Endothelial cell of umbilical vein (primary cell): Measurements from ENCODE around the gene CST8. TPM values are rescaled to one million over a fixed set of nuclear protein-coding genes. Genes with fewer than 3 reads are reported as not detected.

ENCODE experiments used
- BruUV-seq: library from RNA; stranded (reverse); fragments of 400-500 nt; replicated peaks from 2 replicates; lab custom pipeline; 2021; lab: Mats Ljungman, UMichigan
- CTCF ChIA-PET: fragments of 300-600, 350-600 bp; sonication (Branson Sonifier 250); formaldehyde crosslinking; loops from one replicate; lab custom pipeline; 2021; ENCODE audit warnings: antibody characterized with exemption, inconsistent platforms; lab: Charles Lee
- POLR2A ChIA-PET: fragments of 300-600, 350-600 bp; sonication (Branson Sonifier 250); formaldehyde crosslinking; loops from one replicate; lab custom pipeline; 2021; ENCODE audit warnings: antibody characterized with exemption, inconsistent platforms; lab: Charles Lee
- DNase-seq: peaks from one replicate; pipeline ENCODE4 v3.0.0-alpha.2; 2011; ENCODE audit warnings: low read depth, low spot score
- FAIRE-seq: peaks from 2 replicates; lab custom pipeline; 2011; peaks lifted over from hg19 to GRCh38; lab: Jason Lieb, UNC
- H2AFZ ChIP-seq: 2 replicates; pipeline ENCODE4 v1.6.0; 2012; ENCODE audit warnings: low read depth, low read length, control low read depth, inconsistent platforms
- H3K27ac ChIP-seq: 2 replicates; pipeline ENCODE4 v1.5.1; 2011; ENCODE audit warnings: low read depth, mild to moderate bottlenecking, control low read depth, low read length, moderate library complexity; ENCODE audit not compliant: insufficient read depth
- H3K27me3 ChIP-seq, 2 experiments: 2 replicates each; pipeline versions ENCODE4 v1.6.0 to v1.6.1; 2011; ENCODE audit warnings: low read length in 2 of 2, mixed read lengths in 1 of 2; ENCODE audit not compliant: control insufficient read depth in 2 of 2, insufficient read depth in 2 of 2
- H3K36me3 ChIP-seq, 2 experiments: 2 replicates in 1 of 2; 3 replicates in 1 of 2; pipeline ENCODE4 v1.5.1; 2011; ENCODE audit warnings: low read length in 2 of 2, mild to moderate bottlenecking in 1 of 2, moderate library complexity in 1 of 2; ENCODE audit not compliant: control insufficient read depth in 2 of 2, insufficient read depth in 2 of 2; ENCODE audit errors: extremely low read depth in 1 of 2
- H3K4me1 ChIP-seq: 3 replicates; pipeline ENCODE4 v1.5.1; 2011; ENCODE audit warnings: mild to moderate bottlenecking, low read length; ENCODE audit not compliant: control insufficient read depth, insufficient read depth; ENCODE audit errors: extremely low read depth
- H3K4me2 ChIP-seq: 2 replicates; pipeline ENCODE4 v1.6.1; 2011; ENCODE audit warnings: low read length, control low read depth, mixed read lengths; ENCODE audit not compliant: insufficient read depth
- H3K4me3 ChIP-seq, 3 experiments: fragments of 200-600 bp in 1 of 3; sonication (generic), shearing (Covaris generic) in 1 of 3; replicated peaks in 1 of 3; 2 replicates each; pipeline ENCODE4 v1.5.1; 2011 to 2016; ENCODE audit warnings: control low read depth in 3 of 3, low read length in 3 of 3, mild to moderate bottlenecking in 2 of 3, inconsistent platforms in 1 of 3, low read depth in 1 of 3, moderate library complexity in 1 of 3; ENCODE audit not compliant: insufficient read depth in 1 of 3
- H3K79me2 ChIP-seq: 2 replicates; pipeline ENCODE4 v1.6.0; 2012; ENCODE audit warnings: low read length, inconsistent platforms; ENCODE audit not compliant: control insufficient read depth, insufficient read depth
- H3K9ac ChIP-seq: replicated peaks from 2 replicates; pipeline ENCODE3; 2011; ENCODE audit warnings: low read length, control low read depth; ENCODE audit not compliant: insufficient read depth; ENCODE audit errors: extremely low read depth
- H3K9me1 ChIP-seq: replicated peaks from 3 replicates; pipeline ENCODE4 v1.6.0; 2011; ENCODE audit warnings: mild to moderate bottlenecking, low read length; ENCODE audit not compliant: control insufficient read depth, insufficient read depth; ENCODE audit errors: extremely low read depth
- H3K9me3 ChIP-seq: replicated peaks from 2 replicates; pipeline ENCODE4 v1.5.1; 2012; ENCODE audit warnings: low read length, inconsistent platforms; ENCODE audit not compliant: control insufficient read depth, insufficient read depth
- H4K20me1 ChIP-seq: replicated peaks from 2 replicates; pipeline ENCODE3; 2011; ENCODE audit warnings: mild to moderate bottlenecking, low read length; ENCODE audit not compliant: control insufficient read depth, insufficient read depth; ENCODE audit errors: extremely low read depth
- EZH2 ChIP-seq: IDR thresholded peaks from 2 replicates; pipeline ENCODE4 v1.6.1; 2012; ENCODE audit warnings: borderline replicate concordance, low read depth, mild to moderate bottlenecking, moderate library complexity, low read length, inconsistent platforms; ENCODE audit not compliant: severe bottlenecking
- FOS ChIP-seq: IDR thresholded peaks from 2 replicates; pipeline ENCODE4 v1.6.1; 2011; ENCODE audit warnings: mild to moderate bottlenecking, low read length, moderate library complexity, borderline replicate concordance; ENCODE audit not compliant: insufficient read depth
- GATA2 ChIP-seq: IDR thresholded peaks from 2 replicates; pipeline ENCODE4 v1.7.0; 2011; ENCODE audit warnings: low read depth, mild to moderate bottlenecking, moderate library complexity, mixed read lengths, low read length; ENCODE audit not compliant: insufficient read length, insufficient read depth
- JUN ChIP-seq: IDR thresholded peaks from 2 replicates; pipeline ENCODE4 v1.6.1; 2011; ENCODE audit warnings: borderline replicate concordance, low read depth; ENCODE audit not compliant: insufficient read length, insufficient read depth
- MYC ChIP-seq: IDR thresholded peaks from one replicate; pipeline ENCODE4 v1.6.1; 2011; ENCODE audit warnings: mild to moderate bottlenecking, low read depth, low read length
- POLR2A ChIP-seq: IDR thresholded peaks from 2 replicates; pipeline ENCODE4 v1.6.1; 2012; ENCODE audit warnings: low read depth, mild to moderate bottlenecking, control low read depth, low read length
- POLR2AphosphoS5 ChIP-seq: IDR thresholded peaks from 2 replicates; pipeline ENCODE4 v1.6.1; 2012; ENCODE audit warnings: low read depth, mild to moderate bottlenecking, control low read depth, low read length, moderate library complexity; ENCODE audit not compliant: insufficient read depth
- dilution Hi-C: fragments of 300-500 bp; cut with MboI; formaldehyde crosslinking; loops from one replicate; pipeline ENCODE4 v1.15.0; 2019; ENCODE audit warnings: low sequenced_read_pairs; ENCODE audit not compliant: extremely low pct_ligation_motif_present
- intact Hi-C: fragments of 100-400 bp; cut with micrococcal nuclease; formaldehyde crosslinking; loops from one replicate; pipeline ENCODE4 v1.10.0; 2022
- polyA plus RNA-seq, 4 experiments: library from polyadenylated mRNA; depleted of rRNA in 3 of 4; stranded (reverse) in 3 of 4; unstranded in 1 of 4; fragments of >200 nt; gene quantifications; 2 replicates each; pipeline versions ENCODE4 v1.2.1 to v1.2.3, GENCODE V29; 2011 to 2012; ENCODE audit warnings: missing spikeins in 1 of 4
- total RNA-seq: library from RNA; stranded (reverse); gene quantifications from 2 replicates; pipeline ENCODE4 v1.2.3, GENCODE V29; 2021
- TF ChIP-seq, protein P1 (sequence below): IDR thresholded peaks from 2 replicates; pipeline ENCODE4 v1.6.1; 2011; ENCODE audit not compliant: insufficient read depth, insufficient read length
- TF ChIP-seq, protein P2 (sequence below), 2 donors: IDR thresholded peaks; 1 replicate in 1 of 2; 2 replicates in 1 of 2; pipeline ENCODE4 v1.5.1; 2011; ENCODE audit warnings: low read length in 2 of 2, mild to moderate bottlenecking in 2 of 2, moderate library complexity in 2 of 2, control low read depth in 1 of 2, inconsistent platforms in 1 of 2, low read depth in 1 of 2; ENCODE audit not compliant: insufficient read depth in 1 of 2; ENCODE audit errors: extremely low read depth in 1 of 2

CST8 gene
- total and polyA plus RNA-seq, 2 donors (not counting 3 experiments of a cell fraction or from before 2014, with no cell fraction given): not detected

DNA sequence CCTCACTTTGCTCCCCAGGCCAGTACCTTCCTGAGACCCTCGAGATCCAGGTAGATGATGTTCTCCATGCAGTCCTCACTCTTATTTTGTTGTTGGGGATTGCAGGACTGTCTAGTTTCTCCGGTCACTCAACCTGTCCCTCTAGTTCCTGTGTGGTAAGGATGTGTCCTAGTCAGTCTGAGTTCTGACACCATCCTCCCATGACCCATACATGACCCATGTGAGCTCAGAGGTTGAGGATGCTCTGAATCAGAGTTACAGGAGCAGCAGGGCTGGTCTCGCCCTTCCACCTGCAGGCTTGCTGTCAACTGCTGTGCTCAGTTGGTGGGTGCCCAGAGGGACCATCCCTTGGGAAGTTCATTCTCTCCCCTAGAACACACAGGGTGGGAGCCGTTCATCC is 11.9 kb upstream of the CST8 start:
- Histone ChIP-seq H3K27ac (no peak overlapping the region), H3K36me3 (no peaks in the 10 kb centered on the region), H3K4me1 (no peaks in the 10 kb centered on the region), H3K9me1 (no peaks in the 10 kb centered on the region), H3K27me3 (no peaks in the 10 kb centered on the region), H3K79me2 (no peaks in the 10 kb centered on the region), H3K9ac (no peak overlapping the region), H3K4me3 (no peak overlapping the region), H3K9me3 (no peaks in the 10 kb centered on the region), H4K20me1 (no peaks in the 10 kb centered on the region), H2AFZ (no peak overlapping the region), H3K4me2 (no peak overlapping the region)
- no TSS peak for BruUV-seq
- TF ChIP-seq, protein P1, sequence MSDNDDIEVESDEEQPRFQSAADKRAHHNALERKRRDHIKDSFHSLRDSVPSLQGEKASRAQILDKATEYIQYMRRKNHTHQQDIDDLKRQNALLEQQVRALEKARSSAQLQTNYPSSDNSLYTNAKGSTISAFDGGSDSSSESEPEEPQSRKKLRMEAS: no peak
- TF ChIP-seq JUN: no peak
- TF ChIP-seq, protein P2, sequence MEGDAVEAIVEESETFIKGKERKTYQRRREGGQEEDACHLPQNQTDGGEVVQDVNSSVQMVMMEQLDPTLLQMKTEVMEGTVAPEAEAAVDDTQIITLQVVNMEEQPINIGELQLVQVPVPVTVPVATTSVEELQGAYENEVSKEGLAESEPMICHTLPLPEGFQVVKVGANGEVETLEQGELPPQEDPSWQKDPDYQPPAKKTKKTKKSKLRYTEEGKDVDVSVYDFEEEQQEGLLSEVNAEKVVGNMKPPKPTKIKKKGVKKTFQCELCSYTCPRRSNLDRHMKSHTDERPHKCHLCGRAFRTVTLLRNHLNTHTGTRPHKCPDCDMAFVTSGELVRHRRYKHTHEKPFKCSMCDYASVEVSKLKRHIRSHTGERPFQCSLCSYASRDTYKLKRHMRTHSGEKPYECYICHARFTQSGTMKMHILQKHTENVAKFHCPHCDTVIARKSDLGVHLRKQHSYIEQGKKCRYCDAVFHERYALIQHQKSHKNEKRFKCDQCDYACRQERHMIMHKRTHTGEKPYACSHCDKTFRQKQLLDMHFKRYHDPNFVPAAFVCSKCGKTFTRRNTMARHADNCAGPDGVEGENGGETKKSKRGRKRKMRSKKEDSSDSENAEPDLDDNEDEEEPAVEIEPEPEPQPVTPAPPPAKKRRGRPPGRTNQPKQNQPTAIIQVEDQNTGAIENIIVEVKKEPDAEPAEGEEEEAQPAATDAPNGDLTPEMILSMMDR (IDR thresholded peaks at IDR 0.05; ENCODE audit: extremely low read depth in 1 of 2, insufficient read depth in 1 of 2, low read depth in 1 of 2, low read length in 2 of 2): no peak
- no peak for TF ChIP-seq POLR2AphosphoS5
- no peak for TF ChIP-seq MYC
- TF ChIP-seq FOS: no peak
- TF ChIP-seq EZH2: no peak
- no peak for TF ChIP-seq POLR2A
- TF ChIP-seq GATA2: no peak
- ChIA-PET CTCF (no interaction called here), POLR2A (no interaction called here)
- FAIRE-seq (no peak), DNase-seq (no peak)
- dilution Hi-C loops: no loop called here
- intact Hi-C loops: no loop called here
